CD1c-positive myeloid dendritic cell (primary cell): ENCODE results near the gene ANO4.
A peak's percentile ranks its signal among the peaks of the same experiment; 100 is the strongest.

Experiments
- DNase-seq: peaks from one replicate; pipeline ENCODE4 v3.0.0-alpha.2; 2016; ENCODE audit errors: extremely low spot score

Gene ANO4

DNA sequence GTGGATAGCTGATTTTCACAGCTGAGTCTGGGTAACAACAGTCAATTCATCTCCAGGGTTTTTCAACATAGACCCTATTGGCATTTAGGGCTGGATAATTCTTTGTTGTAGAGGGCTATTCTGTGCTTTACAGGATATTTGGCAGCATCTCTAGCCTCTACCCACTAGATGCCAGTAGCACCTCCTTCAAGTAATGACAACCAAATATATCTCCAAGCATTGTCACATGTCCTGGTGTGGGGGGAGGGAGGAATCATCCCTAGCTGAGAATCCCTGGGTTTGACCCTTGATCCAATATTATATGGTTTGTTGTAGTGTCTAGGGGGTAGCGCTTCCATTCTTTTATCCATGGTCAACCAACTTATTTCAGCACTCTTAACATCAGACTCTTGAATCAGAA, 157.2 kb downstream of the ANO4 start:
- no peak for DNase-seq

DNA sequence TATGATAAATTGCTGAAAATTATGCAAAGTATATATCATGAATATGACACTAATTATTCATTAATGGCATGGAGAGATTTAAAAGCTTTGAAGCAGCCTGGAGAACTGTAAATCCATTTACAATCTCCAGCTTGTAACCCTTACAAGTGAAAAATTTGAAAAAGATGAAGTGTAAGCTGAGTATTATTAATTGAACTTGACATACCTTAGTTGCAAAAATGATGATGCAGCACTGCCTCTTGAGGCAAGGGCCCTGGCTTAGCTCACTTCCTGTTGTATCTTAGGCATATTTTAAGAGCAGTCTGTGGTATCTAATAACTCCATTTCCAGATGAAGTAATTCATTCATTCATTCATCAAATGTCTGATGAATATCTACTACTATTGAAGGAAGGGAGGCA, 158.6 kb downstream of the ANO4 start:
- DNase-seq: no peak

DNA sequence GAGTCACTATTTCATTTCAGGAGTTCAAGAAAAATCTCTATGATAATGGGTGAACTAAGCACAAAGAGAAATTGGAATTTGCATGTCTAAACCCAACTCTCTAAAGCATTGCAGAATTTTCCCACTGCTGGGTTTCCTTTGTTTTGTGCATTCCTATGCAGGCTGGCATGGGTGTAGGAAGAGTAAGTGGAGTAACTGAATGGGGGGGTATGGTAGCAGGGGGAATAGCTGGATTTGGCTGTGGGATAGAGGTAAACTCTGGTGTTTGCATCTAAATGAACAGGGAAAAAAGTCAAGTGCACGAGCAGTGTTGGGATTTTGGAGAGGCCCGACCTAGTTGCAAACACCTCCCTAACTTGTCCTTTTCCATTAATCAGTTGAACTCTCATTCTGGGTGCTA, 159.1 kb downstream of the ANO4 start:
- DNase-seq: no peak

DNA sequence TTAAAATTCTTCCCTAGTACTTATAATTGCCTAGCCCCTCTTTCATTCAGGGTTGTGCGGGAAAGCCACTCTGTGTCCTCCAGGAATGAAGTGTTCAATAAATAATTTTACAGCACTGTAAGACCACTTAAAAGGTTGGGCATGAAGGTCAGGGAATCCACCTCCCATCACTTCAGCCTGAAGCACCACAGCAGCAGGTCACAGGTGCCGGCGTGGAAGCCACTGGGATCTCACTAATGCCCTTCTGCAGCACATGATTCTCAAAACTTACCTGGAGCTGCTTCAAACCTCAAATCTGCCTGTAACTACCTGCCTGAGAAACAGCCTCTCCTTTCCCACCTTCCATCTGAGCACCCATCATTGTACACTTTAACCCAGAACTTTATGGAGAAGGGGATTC, 159.5 kb downstream of the ANO4 start:
- no peak for DNase-seq

DNA sequence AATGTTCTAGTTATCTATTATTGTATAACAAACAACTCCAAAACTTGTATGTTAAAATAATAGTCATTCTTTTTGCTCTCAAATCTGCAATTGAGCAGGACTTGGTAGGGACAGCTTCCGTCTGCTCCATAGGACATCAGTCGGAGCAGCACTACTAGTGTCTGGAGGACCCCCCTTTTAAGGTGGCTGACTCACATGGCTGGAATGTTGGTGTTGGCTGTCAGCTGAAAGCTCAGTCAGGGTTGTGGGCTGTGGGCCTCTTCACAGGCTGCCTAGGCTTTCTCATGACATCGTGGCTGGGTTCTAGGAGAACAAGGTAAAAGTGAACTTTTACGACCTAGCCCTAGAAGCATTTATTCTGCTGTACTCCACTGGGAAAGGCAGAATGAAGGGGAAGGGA, 160.6 kb downstream of the ANO4 start:
- no peak for DNase-seq

DNA sequence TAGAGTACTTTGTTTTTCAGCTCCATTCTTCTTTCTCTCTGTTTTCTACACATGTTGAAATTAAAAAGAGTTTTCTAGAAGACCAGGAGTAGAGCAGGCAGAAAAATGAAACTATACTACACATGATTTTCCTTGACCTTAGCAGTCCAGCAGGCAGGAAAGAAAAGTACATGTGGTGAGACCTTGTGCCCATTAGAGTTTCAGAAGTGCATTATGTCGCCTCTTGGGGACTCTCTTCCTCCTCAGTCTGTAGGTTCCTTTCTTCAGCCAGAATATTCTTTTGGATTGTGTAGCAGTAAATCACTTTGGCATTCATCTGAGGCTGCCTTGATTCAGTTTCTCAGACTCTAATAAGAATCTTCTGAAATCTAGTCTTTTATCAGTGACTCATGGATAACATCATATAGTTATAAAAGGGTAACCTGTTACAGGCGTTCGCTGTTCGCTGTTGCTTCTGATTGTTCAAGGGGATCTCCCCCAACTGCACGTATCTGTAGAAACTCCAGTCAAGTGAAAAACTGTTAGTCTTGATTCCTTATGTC, 161.8 kb downstream of the ANO4 start:
- DNase-seq: no peak

DNA sequence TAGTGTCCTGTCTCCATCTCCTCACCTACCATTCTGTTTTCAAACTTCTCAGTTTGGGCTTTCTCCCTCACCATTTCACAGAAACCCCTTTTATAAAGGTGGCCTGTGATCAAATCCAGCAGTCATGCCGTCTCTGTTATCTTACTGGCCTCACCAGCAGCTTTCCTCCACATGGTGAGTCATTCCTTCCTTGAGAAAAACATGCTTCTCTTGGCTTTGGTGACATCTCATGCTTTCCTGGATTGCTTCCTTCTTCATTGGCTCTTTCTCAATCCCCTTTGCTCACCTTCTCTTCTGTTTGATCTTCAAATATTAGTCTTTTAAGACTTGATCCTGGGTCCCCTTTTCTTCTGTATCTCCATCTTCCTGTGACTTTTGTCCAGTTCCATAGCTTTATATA, 164.9 kb downstream of the ANO4 start:
- no peak for DNase-seq

DNA sequence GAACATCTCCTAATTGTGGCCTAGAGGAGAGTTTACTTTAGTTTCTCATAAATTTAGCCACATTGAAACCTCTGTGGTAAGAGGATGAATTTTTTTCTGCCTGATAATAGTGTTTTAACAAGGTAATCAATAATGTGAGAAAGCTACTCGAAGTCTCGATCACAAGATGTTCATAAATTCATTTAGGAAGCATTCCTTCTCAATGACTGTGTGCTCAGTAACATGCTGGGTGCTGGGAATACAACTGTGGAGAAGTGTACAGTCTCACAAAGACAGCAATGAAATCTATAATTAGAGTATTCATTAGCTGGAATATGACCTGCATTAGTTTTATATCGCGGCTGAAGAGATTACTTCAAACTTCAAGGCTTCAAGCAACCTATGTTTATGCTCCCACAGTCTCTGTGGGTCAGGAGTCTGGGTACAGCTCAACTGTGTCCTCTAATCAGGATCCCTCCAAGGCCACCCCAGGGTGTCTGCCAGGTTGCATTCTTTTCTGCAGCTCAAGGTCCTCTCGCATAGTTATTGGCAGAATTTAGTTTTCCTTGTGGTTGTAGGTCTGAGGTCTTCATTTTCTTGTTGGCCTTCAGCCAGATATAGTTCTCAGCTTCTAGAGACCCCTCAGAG, 167.6 kb downstream of the ANO4 start:
- DNase-seq: no peak

DNA sequence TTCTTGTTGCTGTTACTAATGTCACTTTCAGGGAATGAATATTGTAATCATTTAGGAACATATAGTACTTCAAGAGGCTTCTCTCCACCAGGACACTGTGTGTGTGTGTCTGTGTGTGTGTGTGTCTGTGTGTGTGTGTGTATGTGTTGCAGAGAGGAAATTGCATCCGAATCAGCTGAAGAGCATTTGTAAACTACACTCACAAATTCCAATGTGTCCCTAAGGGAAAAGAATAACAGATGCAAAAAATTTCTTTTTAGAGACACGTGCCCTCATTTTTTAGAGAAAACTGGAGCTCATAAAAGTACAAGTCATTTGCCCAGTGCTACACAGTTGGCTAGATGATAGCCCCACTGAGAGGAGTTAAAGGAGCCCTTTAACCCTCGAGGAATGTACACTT, 168.8 kb downstream of the ANO4 start:
- DNase-seq: no peak

DNA sequence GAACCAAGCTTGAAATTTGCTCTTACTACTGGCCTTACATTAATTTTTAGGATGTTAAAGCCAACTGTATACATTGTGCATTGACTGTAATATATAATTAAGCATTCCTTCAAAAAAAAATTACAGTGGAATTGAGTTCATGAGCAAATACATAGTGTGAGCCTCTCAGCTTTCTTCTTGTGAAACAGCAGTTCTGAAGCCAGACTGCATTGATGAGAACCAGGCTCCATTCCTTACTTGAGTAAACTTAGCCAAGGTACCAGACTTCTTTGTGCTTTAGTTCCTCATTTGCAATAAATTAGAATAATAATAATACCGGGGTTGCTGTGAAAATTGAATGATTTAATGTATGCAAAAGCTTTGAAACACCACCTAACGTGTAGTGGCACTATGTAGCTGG, 169.5 kb downstream of the ANO4 start:
- no peak for DNase-seq

DNA sequence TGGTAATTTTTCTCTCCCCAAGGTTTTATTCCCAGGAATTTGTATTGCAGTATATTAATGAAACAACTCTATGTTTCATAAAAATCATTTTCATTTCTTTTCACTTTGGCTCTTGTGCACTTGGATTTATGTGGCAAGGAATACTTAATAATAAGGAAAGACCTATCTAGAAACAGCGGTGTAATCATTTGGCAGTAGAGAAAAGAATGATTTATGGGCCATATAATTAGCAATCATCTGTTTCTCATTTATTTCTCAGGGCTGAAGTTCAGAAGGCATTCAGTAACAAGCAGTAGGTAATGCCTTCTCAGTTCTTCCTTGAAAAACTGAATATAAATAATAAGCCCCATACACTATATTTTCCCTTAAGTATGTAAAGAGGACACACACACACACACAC, 172.6 kb downstream of the ANO4 start:
- no peak for DNase-seq

DNA sequence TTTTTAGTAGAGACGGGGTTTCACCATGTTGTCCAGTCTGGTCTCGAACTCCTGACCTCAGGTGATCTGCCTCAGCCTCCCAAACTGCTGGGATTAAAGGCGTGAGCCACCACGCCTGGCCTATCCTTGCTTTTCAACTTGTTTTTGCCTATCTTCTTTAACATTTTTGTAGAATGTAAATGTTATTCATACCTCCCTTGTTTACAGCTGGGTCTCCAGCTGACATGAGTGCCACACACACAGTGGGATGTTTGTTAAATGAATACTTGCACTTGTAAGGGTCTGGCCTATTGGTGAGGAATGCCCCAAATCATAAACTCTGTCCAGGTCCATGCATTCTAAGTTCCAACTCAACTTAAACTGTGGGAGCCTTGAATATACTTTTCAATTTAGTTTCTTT, 176.3 kb downstream of the ANO4 start:
- no peak for DNase-seq

DNA sequence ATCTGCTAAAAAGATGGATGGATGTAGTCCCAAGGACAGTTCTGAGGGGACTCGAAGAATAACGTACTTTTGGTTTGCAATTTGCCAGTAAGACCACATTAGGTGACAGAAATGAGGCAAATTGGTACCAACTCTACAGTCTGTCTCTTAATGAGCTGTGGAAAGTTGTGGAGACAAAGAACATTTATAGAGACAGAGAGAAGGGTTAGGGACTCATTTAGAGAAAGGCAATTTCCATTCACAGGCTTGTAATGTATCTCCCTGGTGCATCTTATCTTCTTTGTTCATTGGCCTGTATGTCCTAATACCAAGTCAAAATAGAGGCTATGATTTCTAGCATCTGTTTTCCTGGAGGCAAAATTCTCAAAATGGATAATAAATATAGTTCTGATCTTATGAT, 177.5 kb downstream of the ANO4 start:
- no peak for DNase-seq

DNA sequence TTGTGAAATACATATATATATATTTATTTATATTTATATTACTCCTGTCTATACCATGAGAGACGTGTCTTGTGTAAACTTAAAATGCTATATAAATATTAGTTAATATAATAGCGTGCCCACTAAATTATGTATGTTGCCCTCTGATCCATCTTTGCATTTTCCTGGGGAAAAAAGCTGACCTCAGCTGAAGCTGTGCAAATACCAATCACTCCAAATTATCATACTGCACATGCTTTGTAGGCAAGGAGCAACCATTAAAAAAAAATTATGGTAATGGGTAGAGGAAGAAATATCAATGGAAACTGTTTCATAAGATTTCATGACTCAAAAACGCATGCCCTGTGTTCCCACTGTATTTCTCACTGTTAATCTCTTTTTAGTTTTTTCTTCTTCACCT, 179.8 kb downstream of the ANO4 start:
- no peak for DNase-seq

DNA sequence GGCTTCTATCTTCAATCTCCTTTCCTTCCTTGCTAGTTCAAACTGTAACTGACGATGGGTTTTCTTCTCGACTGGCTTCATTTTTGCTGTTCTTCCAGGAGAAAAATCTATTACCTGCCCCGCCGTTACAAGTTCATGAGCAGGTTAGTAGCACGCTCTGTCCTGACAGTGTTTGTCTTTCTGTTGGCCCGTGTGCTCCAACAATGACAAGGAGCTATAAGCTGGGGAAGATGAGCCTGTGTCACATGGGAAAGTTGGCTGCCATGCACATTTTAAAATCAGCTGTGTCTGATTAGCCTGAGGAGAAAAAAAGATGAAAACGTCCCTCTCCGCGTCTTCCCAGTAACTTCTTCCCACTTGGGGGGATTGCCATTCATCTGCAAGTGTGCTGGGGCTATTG, 180.2 kb downstream of the ANO4 start:
- DNase-seq: no peak

DNA sequence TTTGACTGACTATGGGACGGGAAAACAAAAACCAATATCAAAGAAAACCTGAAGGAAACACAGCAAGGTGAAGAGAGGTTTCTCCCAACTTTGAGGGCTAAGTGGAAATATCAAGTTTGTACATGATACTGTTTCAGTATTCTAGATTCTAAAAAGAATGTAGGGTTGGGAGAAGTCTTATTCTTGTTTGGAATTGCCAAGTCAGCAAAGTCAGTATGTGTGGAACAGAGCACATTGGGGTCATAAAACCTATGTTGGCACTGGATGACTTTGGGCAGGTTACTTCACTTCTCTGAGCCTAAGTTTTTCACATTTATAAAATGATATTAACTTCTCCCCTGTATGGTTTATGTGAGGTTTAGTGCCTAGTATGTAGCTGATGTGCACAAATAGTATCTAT, 182.2 kb downstream of the ANO4 start:
- no peak for DNase-seq

DNA sequence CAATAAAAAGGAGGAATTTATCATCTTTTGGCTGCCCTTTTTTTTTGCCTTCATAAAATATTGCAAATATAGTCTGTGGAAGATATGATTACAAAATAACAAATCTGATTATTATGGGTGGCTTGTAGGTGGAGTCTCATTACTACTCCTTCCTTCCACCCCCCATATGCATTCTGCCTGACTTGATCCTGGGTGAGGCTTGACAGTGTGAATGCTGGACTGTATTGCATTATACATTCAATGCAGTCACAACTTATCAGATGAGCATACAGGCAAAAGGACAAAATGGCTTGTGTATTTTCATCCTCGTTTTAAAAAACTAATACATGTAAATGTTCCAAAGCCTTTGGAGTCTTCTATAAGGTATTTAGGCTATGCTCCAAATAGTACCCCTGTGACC, 186.3 kb downstream of the ANO4 start:
- DNase-seq: no peak

DNA sequence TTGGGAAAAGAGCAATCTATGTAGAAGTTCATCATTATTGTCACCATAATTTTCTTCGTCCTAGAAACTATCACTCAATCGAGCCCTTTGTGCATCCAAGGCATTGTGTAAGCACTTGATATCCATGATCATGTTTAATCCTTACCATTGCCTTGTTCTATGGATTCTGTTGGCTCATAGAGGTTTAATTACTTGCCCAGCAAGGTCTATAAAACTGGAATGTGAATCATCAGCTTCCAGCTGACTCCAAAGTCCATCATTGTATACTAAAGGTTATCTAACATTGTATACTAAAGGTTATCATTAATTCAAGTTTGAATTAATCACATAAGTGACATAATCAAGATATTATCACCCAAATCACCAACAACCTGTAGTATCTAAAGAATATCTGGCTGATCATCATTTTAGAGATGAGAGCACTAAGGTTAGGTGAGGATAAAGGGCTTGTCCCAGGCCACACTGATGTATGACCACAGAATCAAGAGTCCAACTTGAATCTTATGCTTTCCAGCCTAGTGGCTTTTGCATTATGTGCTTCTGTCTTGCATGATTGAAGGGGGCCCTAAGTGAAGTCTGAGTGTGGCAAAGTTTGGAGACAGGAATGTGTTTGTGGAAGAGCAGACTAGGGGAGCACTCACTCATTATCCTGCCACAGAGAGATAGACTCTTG, 188.1 kb downstream of the ANO4 start:
- DNase-seq: no peak

DNA sequence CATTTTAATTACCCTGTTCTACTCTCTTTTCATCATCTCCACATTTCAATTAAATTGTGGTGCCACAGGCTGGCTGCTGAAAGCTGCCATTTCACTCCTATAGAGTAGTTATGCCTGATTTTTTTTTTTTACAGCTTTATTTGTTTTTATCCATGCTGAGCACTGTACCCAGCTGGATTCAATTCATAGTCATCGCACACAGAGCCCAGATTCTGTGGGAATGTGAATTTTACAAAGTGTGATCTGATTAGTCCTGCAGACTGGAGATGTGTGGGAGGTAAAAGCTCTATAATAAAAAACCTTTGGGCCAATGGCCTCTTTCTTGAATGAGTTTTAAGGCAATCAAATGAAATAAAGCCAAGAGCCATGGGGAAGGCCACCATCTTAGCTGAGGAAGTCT, 190.2 kb downstream of the ANO4 start:
- DNase-seq: no peak

DNA sequence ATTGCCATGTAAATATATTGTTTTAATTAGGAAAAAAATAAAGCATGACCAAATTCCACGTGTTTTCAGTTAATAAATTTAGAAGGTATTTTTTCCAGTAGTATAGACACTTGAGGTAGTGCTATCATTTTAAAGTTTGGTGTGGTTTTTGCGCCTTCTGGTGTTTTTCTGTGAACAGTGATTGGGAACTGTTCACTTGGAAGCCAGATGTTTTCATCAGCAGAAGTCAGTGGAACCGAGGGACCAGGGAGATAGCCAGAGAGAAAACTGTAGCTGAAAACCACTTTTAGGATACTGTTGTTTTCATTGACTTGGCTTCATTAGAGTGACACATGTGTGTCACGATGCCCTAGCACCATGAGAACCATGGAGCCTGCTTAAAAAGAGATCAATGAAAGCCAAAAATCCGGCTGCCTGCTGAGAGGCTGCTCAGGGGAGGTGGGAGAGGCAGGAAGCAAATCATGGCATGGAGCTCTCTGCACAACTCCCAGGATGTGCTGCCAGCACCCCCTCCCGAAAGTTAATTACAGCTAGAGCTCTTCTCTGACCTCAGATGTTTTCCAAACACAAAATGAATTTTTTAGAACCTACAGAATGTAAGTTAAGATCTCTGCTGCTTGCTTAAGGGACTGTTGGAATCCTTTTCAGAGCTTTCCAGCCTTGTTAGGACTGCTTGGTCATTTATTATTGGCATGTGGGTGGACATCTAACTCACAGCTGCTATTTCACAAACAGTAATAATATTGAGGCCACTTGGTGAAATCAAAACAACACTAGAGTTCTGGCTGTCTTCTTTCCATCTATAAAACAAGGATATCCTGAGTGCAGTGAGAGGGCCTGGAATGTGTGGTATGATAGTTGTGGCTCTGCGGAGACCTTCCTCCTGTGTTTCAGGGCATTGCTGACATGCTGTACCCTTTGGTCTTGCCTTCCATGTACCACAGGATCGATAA, 192.3 kb downstream of the ANO4 start:
- no peak for DNase-seq

DNA sequence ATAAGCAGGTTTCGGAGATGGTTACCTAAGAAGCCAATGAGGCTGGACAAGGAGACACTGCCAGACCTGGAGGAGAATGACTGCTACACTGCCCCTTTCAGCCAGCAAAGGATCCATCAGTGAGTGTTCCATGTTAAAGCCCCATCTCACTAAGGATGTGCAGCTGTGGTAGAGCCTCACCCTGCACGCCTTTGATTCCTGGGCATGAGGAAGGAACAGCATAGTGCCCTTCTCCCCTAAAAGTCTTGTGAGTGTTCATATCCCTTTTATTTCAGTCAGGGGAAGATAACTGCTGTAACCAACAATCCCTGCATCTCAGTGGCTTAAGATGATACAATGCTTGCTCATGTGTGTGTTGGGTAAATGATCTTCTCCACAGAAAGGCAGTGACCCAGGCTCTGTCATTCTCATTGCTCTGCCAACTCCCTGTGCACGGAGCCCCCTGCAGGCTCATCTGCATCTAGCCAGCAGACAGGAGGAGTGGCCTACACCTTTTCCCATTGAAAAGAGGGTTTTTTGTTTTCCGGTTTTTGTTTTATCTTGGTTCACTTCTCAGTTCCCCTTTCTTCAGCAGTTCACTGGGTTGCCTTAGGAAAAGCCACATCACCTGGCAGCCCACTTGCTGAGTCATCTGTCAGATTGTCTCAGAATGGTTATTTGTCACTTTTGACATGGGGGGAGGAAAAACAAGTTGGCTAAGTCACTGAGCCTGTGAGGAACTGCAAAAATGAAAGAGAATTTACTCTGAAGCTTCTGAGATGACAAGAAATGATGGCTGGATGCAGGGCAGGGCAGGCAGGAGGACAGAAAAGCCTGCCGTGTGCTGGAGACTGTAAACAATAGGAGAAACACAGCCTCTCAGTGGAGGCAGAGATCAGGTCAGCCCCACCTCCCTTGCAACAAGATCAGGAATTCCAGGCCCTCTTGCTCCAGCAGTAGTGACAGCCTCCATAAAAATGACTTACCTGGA, 193.3 kb downstream of the ANO4 start:
- DNase-seq: peak; percentile 50
